ENCODE results near the gene RTF2. TPM values are rescaled to one million over a fixed set of nuclear protein-coding genes. Genes with fewer than 3 reads are reported as not detected.

Gene RTF2
- total and polyA plus RNA-seq, 2 of the 13 experiments (the other 11 are each of a cell fraction or from before 2014, with no cell fraction given): 81.8 to 142 TPM

DNA sequence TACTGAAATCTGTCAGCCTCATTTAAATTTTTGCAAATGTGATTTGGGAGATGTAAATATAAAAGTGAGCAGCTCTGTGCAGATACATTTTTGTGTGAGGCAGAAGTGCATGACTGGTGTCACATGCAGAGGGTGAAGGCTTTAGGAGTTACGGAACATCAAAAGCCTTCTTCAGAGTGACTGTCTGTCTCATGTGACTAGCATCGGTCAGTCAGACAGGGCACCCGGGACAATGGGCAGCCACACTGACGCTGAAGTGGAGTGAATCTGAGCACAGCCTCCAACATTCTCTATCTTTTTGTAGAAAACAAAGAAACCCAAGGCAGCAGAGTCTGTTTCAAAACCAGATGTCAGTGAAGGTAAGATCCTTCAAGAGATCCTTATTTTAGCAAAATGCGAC is 48.2 kb downstream of the RTF2 start:
- DNase-seq (ENCODE audit: low spot score) (no peak), ATAC-seq (no peak), FAIRE-seq (no peak)
- H3K27ac ChIP-seq (ENCODE audit: extremely low read length, insufficient read depth, low read length): no peak overlapping the region
- H4K20me1 ChIP-seq (ENCODE audit: insufficient read depth, low read length): no peaks in the 10 kb centered on the region
- H3K9ac ChIP-seq (ENCODE audit: insufficient read depth, low read depth, low read length): no peak overlapping the region
- 95% methylated on average over 5 of the region's 5 CpGs for WGBS (ENCODE audit: low lambda C conversion rate)
- no peaks in the 10 kb centered on the region for H3K79me2 ChIP-seq (ENCODE audit: insufficient read depth, low read length)
- intact Hi-C loops (cut with micrococcal nuclease; ENCODE audit: unreplicated experiment): loop anchor here (1.0 kb wide), 1 partner anchor 116 kb away; no protein-coding TSS in a partner anchor
- peaks cover 32 to 69% of the 10 kb centered on the region in 2 experiments for H3K36me3 ChIP-seq (replicated peaks in 1 of 2; ENCODE audit: control insufficient read depth in 1 of 2, insufficient read depth in 2 of 2, low read length in 2 of 2)
- TF ChIP-seq ZNF619 (CRISPR knock-in tag; IDR thresholded peaks at IDR 0.05) (no peak), SRY (CRISPR knock-in tag; IDR thresholded peaks at IDR 0.05) (no peak), ZMAT3 (CRISPR knock-in tag; conservative IDR thresholded peaks at IDR 0.05) (no peak), PHF5A (CRISPR knock-in tag; IDR thresholded peaks at IDR 0.05; ENCODE audit: low read depth, unreplicated experiment) (no peak)
- TF ChIP-seq, protein P1, sequence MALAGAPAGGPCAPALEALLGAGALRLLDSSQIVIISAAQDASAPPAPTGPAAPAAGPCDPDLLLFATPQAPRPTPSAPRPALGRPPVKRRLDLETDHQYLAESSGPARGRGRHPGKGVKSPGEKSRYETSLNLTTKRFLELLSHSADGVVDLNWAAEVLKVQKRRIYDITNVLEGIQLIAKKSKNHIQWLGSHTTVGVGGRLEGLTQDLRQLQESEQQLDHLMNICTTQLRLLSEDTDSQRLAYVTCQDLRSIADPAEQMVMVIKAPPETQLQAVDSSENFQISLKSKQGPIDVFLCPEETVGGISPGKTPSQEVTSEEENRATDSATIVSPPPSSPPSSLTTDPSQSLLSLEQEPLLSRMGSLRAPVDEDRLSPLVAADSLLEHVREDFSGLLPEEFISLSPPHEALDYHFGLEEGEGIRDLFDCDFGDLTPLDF (CRISPR knock-in tag; IDR thresholded peaks at IDR 0.05): no peak
- POLR2A ChIA-PET: no interaction called here
- in situ Hi-C loops (cut with HindIII; ENCODE audit: extremely low pct_ligation_motif_present, low pct_unique_long_range_greater_than_20kb): no loop called here
- no peak overlapping the region for H3K4me3 ChIP-seq (replicated peaks in 1 of 3; ENCODE audit: insufficient read depth in 1 of 3, low read depth in 2 of 3, low read length in 3 of 3)
- no peak overlapping the region for H2AFZ ChIP-seq (ENCODE audit: low read length)
- H3K27me3 ChIP-seq (ENCODE audit: control insufficient read depth in 1 of 2, insufficient read depth in 2 of 2, low read length in 2 of 2): no peaks in the 10 kb centered on the region
- no peak overlapping the region for H3K4me2 ChIP-seq (ENCODE audit: low read depth, low read length)
- H3K4me1 ChIP-seq (ENCODE audit: insufficient read depth, low read length): no peaks in the 10 kb centered on the region
- CTCF ChIA-PET (ENCODE audit: low intra/inter-chr PET ratio, low total read pairs): interaction anchor here (1.3 to 1.8 kb wide), 2 partner anchors 116 to 269 kb away, joined by 7 to 18 read pairs; partner anchors contain the start of gene MC3R
- peaks cover 16% of the 10 kb centered on the region; the same call in 1 of the 2 replicates for H3K9me3 ChIP-seq (ENCODE audit: low read length)
- BruUV-seq (replicated peaks): no TSS peak

DNA sequence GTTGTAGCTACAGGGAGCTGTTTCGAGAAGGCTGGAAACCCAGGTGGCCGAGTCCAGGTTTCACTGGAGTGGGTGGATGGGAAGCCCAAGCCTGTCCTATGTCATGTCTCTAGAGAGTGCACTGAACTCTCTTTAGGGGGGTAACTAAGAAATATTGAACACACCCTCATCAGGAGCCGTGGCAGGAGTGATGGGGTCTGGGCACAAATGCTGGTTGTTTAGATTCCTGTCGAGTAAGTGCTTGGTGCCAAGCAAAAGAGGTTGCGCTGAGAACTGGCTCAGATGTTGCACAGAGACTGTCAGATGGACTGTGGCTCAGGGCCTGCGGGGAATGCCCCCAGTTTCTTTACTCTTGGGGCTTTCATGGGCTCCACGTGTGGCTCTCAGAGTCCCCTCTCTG is 48.8 kb downstream of the RTF2 start:
- intact Hi-C loops (cut with micrococcal nuclease; ENCODE audit: unreplicated experiment) (no loop called here), in situ Hi-C loops (cut with HindIII; ENCODE audit: extremely low pct_ligation_motif_present, low pct_unique_long_range_greater_than_20kb) (no loop called here)
- Histone ChIP-seq H3K4me2 (ENCODE audit: low read depth, low read length) (no peak overlapping the region), H4K20me1 (ENCODE audit: insufficient read depth, low read length) (no peaks in the 10 kb centered on the region), H2AFZ (ENCODE audit: low read length) (no peak overlapping the region), H3K4me1 (ENCODE audit: insufficient read depth, low read length) (no peaks in the 10 kb centered on the region), H3K4me3 (replicated peaks in 1 of 3; ENCODE audit: insufficient read depth in 1 of 3, low read depth in 2 of 3, low read length in 3 of 3) (no peak overlapping the region), H3K27me3 (ENCODE audit: control insufficient read depth in 1 of 2, insufficient read depth in 2 of 2, low read length in 2 of 2) (no peaks in the 10 kb centered on the region), H3K9ac (ENCODE audit: insufficient read depth, low read depth, low read length) (no peak overlapping the region), H3K9me3 (ENCODE audit: low read length) (peaks cover 16% of the 10 kb centered on the region; the same call in 1 of the 2 replicates), H3K27ac (ENCODE audit: extremely low read length, insufficient read depth, low read length) (no peak overlapping the region), H3K36me3 (replicated peaks in 1 of 2; ENCODE audit: control insufficient read depth in 1 of 2, insufficient read depth in 2 of 2, low read length in 2 of 2) (peaks cover 32 to 69% of the 10 kb centered on the region in 2 experiments), H3K79me2 (ENCODE audit: insufficient read depth, low read length) (no peaks in the 10 kb centered on the region)
- DNase-seq (ENCODE audit: low spot score) (no peak), ATAC-seq (no peak), FAIRE-seq (no peak)
- no TSS peak for BruUV-seq (replicated peaks)
- ChIA-PET POLR2A (no interaction called here), CTCF (ENCODE audit: low intra/inter-chr PET ratio, low total read pairs) (interaction anchor here (1.8 kb wide), 1 partner anchor 117 kb away, joined by 18 read pairs; no protein-coding TSS in a partner anchor)
- TF ChIP-seq JUNB (CRISPR knock-in tag; IDR thresholded peaks at IDR 0.05; ENCODE audit: borderline replicate concordance): no peak
- peak; percentile 35 for TF ChIP-seq RBM22 (optimal IDR thresholded peaks at IDR 0.05; ENCODE audit: low read length)
- 100% methylated on average over 7 of the region's 7 CpGs for WGBS (ENCODE audit: low lambda C conversion rate)
